NCI-H82 (cell line): Measurements from ENCODE around the gene SLC30A10.
"Not testable (repeated sequence)": the region's sequence is repeated elsewhere in the genome, so short reads cannot be mapped to it uniquely, and the experiment has no call there.

Source experiments
- DNase-seq: peaks from one replicate; lab custom pipeline; 2025; lab: John Stamatoyannopoulos, UW

SLC30A10 gene

DNA sequence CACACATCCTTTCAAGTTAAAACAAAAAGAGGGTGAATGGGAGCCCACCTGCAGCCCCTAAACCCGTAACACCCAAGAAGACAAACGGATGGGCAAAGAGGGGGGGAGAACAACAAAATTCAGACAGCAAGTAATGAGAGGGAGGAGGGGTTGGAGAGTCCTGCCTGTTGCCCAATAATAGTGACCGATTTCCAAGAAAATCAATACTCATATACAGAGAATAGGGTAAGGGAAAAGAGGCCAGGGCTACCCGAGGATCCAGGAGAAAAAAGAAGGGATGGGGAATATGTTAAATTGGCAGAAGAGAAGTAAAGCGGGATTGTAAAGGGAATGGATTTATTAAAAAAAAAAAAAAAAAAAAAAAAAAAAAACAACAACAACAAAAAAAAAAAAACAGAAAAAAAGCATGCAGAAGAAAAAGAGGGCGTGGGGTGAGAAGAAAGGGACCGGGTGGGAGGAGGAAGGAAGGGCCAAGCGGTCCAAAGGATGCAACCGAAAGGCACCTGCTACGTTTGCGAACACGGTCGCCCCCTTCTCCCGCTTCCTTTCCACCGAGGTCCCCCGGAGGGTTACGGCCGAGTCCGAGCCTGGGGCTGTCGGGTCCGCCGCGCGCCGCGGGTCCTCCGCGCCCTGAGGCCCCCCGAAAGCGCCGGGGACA lies 930 bp downstream of the SLC30A10 start:
- DNase-seq = peak; percentile 41

DNA sequence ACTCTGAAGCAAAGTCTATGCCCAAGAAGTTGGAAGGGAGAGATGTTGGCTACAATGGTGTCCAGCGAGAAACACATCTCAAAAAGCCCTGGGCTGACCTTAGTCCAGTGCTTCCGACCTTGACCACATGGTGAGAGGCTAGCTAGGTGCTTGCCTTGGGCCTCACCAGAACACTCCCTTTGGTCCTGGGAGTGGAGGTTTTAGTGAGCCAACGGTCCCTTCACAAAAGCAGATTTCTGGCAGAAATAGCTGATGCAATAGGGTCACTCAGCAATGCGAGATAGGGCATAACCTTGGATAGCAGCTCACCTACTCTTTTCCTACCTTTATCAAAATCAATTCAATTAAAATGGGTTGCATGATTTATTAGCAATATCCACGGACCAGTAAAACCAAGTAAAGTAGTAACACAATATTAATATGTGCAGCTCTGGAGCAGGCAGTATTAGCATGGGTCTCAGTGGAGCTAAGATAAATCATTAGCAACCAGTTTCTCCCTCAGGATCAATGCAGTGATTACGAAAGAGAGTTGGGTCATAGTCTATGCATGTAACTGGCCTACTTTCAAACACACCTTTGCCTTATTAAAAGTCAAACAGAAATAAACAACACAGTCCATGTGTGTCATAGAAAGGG lies 1.9 kb downstream of the SLC30A10 start:
- DNase-seq = no peak

DNA sequence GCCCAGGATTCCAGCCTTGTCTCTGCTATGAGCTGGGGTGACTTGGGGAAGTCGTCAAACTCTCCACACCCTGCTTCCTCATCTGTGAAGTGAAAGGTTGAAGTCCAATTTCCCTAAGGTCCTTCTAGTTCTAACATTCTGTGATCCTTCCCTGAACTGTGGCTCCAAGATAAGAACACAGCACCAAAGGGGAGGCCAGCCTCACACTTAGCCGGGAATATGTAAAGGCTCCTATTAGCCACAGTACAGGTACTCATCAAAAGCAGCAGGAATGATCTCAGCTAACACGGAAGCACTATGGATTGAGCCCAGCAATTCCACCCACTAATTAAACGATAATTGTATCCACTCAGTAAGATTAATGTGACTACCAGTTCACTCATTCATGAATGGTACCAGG lies 4.0 kb downstream of the SLC30A10 start:
- DNase-seq = no peak

DNA sequence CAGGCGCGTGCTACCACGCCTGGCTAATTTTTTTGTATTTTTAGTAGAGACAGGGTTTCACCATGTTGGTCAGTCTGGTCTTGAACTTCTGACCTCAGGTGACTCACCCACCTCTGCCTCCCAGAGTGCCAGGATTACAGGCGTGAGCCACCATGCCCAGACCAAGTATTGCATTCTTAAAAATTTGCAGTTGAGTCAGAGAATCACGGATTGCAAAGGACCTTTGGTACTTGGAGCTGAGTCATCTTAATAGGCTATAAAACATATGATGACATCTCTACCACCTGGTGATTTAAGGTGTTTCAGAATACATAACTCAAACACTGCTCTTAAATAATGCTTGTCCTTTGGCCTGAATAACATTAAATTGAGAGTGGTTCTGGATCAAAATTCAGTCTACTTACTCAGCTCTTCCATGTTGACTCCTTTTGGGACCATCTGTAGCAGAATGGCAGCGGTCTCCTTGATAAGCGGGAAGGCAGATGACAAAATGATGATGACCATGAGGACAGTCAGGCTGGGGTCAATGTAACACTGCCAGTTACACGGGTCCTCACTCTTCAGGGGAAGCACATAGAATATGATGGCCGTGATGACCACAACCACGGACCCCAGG lies 10.4 kb downstream of the SLC30A10 start:
- DNase-seq = no peak

DNA sequence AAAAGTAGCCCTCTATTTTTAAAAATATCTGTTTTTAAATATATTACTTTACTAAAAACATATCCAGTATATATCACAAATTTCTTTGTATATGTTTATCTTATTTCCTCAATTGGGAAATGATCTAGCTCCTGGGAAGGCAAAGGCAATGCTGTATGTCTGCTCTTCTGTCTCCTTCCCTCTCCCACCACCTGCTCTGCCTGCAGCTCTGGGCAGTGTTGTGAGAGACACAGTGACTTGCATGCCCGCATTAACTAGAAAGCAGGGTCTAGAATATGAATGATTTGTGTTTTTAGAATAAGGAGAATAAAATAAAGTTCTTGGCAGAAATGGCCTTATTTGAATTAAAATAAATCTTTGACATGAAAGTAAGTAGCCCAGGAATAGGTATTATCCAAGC lies 11.1 kb downstream of the SLC30A10 start:
- DNase-seq = no peak

DNA sequence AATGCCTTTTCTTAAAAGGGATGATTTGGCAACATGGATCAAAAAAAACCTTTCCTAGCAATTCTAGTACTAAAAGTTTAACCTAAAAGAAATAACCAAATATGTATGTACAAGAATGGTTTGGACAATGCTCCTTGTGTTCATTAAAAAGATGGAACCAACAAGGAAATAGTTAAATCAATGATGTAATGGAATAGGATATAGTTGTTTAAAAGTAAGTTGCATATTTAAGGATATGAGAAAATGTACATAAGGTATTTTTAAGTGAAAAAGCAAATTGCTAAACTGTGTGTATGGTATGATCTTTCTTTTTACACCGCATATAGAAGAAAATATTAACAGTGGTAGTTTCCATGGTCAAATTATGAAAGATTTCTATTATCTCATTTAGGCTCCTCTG lies 12.1 kb downstream of the SLC30A10 start:
- DNase-seq = no peak

DNA sequence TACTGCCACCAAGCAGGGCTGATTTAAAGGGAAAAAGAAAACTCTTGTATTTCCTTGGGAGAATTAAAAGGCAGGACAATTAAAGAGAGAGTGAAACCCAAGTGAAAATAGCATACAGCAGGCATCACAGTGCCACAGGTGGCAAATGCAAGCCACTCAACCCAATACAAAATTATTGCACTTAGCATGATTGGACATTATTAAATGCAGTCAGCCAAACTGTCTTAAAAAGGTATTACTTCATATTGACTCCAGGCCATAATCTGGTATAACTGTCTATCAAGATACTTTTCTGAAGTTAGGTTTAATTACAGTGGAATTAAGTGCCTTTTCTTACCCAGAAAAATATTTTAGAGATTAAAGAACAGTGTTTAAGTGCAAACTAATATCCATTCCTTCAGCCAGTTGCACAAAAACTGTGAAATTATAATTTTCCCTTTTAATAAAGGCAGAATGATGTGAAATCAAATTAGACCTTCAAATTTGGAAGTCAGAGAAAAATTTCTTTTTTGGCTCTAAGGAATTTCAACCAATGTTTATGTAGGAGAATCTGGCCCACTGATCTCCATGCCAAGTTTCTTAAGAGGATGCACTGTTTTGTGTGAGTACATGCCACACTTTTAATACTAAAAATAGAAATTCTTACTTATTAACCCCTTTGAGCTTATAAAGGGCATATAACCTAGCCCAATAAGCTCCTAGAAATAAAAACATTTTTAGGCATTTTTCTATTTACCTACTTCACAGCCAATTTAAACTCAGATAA lies 15.2 kb downstream of the SLC30A10 start:
- DNase-seq = no peak

DNA sequence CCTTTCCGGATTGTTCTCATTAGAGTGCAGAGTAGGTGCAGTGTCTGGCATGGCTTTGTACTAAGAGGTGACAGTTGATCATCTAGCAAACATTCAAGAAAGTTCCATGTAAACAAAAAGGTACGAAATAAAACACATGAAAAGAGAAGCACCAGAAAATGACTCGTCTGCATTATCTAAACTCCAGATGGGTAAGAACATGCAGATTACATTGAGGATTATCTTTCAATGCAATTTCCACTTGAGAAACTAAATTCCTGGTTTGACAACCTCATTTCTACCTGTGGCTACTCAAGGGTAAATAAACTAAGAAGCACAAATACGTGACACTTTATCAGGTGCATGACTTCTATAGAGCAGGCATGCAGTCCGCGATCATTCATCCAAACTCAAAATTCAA lies 17.6 kb downstream of the SLC30A10 start:
- peak; percentile 24 for DNase-seq

DNA sequence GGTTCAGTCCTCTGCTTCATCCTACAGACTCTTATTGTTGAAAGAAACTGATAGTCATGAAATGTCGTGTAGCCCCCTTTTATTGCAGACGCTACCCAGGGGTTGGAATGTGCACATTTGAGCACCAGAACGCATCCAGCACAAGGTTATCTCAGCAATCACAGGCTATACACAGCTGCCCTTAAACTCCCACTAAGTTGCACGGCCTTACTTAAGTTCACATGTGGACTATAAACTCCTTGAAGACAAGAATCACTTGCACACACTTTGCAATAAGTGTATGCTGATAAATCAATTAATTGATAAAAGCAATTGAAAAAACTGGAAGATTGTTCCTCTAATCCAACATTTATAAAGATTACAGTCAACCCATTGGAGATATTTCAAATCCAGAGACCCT lies 18.9 kb downstream of the SLC30A10 start:
- DNase-seq = no peak

DNA sequence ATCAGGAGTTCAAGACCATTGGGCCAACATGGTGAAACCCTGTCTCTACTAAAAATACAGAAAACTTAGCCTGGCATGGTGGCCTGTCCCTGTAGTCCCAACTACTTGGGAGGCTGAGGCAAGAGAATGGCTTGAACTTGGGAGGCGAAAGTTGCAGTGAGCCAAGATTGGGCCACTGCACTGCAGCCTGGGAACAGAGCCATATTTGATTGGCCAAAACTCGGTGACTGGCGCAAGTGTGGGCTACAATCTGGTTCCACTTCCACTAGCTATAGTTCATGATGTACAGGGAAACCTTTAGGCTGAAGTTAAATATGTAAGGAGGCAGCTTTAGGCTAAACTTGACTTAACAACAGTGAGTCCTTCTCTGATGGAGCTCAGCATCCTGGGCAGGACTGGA lies 20.2 kb downstream of the SLC30A10 start:
- no peak for DNase-seq

DNA sequence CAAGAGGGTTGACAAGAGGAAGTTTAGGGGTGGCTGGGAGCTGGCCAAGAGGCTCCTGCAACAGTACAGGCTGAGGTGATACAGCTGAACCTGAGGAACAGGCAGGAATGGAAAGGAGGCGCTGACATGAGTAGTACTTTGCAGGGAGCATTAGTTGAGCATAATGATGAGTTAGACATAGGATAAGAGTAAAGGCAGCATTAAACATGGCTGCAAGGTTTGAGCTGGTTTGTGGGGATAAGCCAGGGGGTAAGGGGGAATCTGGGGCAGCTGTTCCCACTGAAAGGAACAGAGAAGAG lies 20.6 kb downstream of the SLC30A10 start:
- no peak for DNase-seq

DNA sequence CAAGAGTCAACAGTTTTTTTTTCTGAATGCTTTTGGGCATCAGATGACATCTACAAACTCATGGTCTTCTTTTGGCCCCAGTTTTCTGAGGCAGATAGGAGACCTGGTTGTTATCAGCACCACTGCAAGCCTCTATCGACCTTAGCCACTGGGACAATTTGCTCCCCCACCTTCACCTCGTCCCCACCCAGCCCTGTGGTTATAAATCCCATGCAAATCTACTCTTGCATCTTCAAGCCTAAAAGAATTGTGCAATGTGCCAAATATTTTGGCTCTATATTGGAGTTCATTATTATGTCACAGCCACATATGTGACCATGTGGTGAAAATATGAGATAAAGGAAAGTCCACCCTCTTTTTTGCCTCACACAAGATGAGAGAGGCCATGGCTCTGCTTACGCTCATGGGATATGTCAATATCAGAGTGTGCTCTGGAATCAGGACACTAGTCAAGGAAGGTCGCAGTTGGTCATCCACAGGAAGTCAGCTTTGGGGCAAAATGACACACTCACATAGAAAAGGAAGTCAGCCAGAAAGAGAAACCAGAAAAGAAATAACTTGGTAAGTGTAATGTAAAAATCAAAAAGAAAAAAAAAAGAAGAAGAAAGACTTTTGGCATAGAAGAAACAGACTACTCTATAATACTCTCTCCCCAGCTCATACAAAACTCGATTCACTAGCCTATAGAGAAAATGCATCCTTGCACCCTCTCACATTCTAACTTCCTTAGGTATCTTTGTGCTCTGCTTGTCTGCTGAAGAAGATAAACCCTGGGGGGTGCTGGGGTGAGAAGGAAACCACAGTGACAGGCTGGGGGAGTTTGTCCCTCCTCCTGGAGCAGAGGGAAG lies 21.2 kb downstream of the SLC30A10 start:
- no peak for DNase-seq

DNA sequence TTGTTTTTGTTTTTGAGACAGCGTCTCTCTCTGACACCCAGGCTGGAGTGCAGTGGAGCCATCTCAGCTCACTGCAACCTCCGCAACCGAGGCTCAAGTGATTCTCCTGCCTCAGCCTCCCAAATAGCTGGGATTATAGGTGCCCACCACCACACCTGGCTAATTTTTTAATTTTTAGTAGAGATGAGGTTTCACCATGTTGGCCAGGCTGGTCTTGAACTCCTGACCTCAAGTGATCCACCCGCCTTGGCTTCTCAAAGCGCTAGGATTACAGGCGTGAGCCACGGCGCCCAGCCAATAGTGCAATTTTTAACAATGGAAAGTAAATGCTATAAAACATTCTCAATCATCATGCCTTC lies 21.8 kb downstream of the SLC30A10 start:
- not testable (repeated sequence) for DNase-seq

DNA sequence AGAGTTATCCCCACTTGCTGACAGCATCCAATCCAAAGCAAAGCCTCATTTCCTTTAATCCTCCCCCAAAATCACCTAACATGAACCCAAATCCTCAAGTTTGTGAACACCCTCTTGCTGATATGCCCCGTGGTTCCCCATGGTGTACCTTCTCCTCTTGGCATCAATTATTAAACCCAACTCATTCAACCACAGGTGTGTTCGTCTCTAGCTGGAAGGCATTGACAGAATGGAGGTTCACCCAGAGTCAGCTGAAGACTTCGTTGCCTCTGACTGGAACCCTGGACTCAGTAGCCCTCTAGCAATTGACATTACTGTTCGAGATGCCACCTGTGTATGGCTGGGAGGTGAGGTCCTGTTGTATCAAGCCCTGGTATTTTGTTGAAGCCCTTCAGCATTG lies 22.8 kb downstream of the SLC30A10 start:
- no peak for DNase-seq

DNA sequence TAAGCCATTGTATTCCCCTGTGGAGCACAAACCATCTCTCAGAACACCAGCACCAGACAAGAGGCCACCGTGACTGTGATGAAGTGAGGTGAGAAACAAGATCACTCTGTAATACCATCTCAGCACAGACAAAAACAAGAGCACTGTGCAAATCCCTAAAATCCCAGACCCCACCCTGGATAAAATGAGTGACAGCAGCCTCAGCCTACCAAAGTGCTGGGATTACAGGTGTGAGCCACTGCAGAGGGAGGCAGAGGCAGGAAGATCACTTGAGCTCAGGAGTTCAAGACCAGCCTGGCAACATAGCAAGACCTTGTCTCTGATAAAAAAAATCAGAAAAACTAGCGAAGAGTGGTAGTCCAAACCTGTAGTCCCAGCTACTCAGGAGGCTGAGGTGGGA lies 23.4 kb downstream of the SLC30A10 start:
- DNase-seq = no peak

DNA sequence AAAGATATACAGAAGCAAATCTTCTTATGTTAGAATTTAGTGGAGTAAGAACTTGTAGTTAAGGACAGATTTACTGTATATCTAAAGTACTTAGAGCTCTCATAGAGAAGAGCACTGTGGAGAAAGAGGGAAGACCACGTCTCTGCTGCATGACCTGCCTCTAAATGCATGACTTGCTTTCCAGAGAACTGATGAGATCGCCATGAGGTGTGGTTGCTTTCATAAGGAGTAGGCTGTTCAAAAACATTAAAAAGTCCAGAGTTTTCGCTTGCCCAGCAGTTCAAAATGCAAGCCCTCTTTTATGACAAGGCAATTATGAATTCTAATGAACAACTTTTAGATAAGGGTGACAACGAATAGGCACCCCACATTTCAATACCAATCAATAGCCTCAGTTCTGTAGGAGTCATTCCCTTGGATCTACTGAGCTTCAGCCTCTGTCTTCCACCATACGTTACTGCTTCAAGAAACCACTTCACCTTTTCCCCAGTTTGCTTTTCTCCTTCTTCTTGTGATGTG lies 24.9 kb downstream of the SLC30A10 start:
- DNase-seq = no peak

DNA sequence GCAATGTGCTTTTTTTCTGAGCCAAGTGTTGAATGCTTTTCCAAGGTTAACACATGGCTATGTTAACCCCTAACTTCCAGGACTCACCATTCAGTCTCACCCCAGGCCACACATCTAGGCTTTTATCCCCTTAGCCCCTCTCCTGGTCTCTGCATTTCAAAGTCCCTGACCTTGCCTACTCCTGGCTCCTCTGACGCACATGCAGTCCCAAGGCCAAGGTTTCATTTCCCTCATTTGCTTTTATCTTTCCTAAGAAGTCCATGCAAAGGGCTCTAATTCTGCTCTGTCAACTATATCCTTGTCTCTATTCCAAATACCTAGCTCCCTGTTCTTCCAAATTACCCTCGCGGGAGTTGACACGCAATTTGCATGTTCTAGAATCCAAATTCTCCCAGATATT lies 25.4 kb downstream of the SLC30A10 start:
- DNase-seq = no peak

DNA sequence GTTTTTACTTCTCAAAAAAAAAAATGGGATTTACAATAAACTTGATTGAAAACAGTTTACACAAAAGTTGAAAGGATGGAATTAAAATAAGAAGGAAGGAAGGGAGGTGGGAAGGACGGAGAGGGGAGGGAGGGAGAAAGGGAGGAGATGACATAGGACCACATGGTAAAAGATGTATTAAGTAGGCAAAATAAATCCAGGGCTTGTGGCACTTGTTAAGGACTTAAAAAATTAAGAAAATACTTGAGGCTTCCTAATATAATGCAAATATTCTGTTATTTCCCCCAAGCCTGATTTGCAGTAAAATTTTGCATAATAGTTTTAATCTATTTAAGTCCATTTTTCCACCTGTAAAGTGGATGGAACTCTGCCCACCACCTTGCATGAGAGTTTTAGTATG lies 27.5 kb downstream of the SLC30A10 start:
- DNase-seq = no peak

DNA sequence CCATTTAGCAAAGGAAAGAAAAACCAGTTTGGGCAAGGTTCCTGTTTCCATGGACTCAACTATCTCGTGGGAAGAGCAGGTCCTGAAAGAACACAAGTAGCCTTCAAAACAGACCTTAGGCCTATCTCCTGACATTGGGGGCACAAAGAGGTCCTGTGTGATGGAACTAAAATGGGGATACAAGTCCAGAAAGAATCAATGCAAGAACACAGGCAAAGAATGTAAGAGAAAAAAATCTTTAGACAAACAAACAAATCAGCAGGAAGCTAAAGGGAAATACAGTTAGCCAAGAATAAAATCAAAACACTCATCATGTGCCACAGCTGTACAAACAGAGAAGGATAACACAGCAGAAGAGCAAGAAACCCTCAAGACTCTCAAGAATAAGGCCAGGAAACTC lies 28.2 kb downstream of the SLC30A10 start:
- DNase-seq = no peak

DNA sequence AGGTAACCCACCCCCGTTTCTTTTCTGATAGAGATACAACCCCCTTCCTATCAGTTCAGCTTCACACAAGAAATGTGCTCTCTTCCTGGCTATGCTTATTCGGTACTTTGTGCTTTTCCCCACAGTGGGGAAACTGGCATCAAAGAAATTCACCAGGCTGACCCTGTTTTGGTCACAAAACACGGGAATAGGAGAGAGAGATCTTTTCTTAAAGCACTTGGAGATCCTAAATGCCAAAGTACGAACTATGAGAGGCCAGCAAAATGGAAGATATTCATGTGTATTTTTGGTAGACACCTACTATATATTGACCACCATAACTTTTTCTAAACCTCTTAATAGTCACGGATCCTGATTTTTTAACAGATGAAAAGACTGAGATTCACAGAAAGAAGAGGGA lies 30.0 kb downstream of the SLC30A10 start:
- DNase-seq = no peak

DNA sequence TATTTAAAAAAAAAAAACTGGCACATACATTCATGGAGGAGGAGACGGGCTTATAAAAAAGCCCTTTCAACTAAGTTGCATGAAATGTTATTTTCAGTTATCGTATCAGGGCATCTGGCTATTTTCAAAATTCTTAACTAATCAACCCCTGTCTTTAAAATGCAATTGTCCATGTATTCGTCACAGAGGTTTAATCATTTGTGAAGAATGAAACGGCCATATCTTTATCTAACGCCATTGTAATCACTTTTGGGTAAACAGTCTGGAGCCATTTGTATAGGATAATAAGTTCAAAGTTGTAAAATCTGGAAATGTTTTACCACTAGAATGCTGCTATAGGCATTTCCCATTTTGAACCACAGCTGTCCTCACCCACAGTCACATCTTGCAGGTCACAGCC lies 30.4 kb downstream of the SLC30A10 start:
- DNase-seq = no peak

DNA sequence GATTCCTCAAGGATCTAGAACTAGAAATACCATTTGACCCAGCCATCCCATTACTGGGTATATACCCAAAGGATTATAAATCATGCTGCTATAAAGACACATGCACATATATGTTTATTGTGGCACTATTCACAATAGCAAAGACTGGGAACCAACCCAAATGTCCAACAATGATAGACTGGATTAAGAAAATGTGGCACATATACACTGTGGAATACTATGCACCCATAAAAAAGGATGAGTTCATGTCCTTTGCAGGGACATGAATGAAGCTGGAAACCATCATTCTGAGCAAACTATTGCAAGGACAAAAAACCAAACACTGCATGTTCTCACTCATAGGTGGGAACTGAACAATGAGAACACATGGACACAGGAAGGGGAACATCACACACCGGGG lies 36.1 kb downstream of the SLC30A10 start:
- not testable (repeated sequence) for DNase-seq
